OCI-LY1 (cell line): ENCODE data around the gene SYNE2.

Experiments
- H2AFZ ChIP-seq: fragments of 200-600 bp; sonication (generic), shearing (Covaris generic); 2 replicates; pipeline ENCODE4 v1.6.0; 2014; ENCODE audit warnings: antibody characterized with exemption, mild to moderate bottlenecking, low read length
- H3F3A ChIP-seq: fragments of 200-600 bp; sonication (generic), shearing (Covaris generic); 2 replicates; pipeline ENCODE4 v1.6.0; 2014; ENCODE audit warnings: mild to moderate bottlenecking, antibody characterized with exemption, low read length, moderate library complexity; ENCODE audit not compliant: insufficient read depth
- H3K27ac ChIP-seq: fragments of 200-600 bp; sonication (generic); 2 replicates; pipeline ENCODE4 v1.5.1; 2014; ENCODE audit warnings: low read length, mixed run types, mild to moderate bottlenecking, low read depth; ENCODE audit not compliant: poor library complexity, severe bottlenecking
- H3K27me3 ChIP-seq: fragments of 200-600 bp; sonication (generic); 2 replicates; pipeline ENCODE4 v1.6.0; 2014; ENCODE audit warnings: antibody characterized with exemption, mild to moderate bottlenecking, low read length, moderate library complexity; ENCODE audit not compliant: insufficient read depth
- H3K36me3 ChIP-seq: fragments of 200-600 bp; sonication (generic); 2 replicates; pipeline ENCODE4 v1.6.1; 2014; ENCODE audit warnings: mild to moderate bottlenecking, antibody characterized with exemption, low read length, moderate library complexity, mixed read lengths; ENCODE audit not compliant: insufficient read depth
- H3K4me1 ChIP-seq: fragments of 200-600 bp; sonication (generic); 2 replicates; pipeline ENCODE4 v1.5.1; 2014; ENCODE audit warnings: mild to moderate bottlenecking, low read length, moderate library complexity; ENCODE audit not compliant: insufficient read depth, severe bottlenecking
- H3K4me2 ChIP-seq: fragments of 200-600 bp; sonication (generic), shearing (Covaris generic); 2 replicates; pipeline ENCODE4 v1.6.1; 2014; ENCODE audit warnings: low read length
- H3K4me3 ChIP-seq: fragments of 200-600 bp; sonication (generic); 2 replicates; pipeline ENCODE4 v1.5.1; 2014; ENCODE audit warnings: low read length, low read depth, mild to moderate bottlenecking, mixed read lengths; ENCODE audit not compliant: poor library complexity, severe bottlenecking
- H3K79me2 ChIP-seq: fragments of 200-600 bp; shearing (Covaris generic); 2 replicates; pipeline ENCODE4 v1.6.1; 2016; ENCODE audit warnings: mixed run types, low read length, mixed read lengths; ENCODE audit not compliant: insufficient read depth
- H3K9ac ChIP-seq: fragments of 200-600 bp; sonication (generic), shearing (Covaris generic); 2 replicates; pipeline ENCODE4 v1.6.1; 2014; ENCODE audit warnings: mild to moderate bottlenecking, low read length, mixed read lengths
- H3K9me2 ChIP-seq: fragments of 200-600 bp; sonication (generic), shearing (Covaris generic); 2 replicates; pipeline ENCODE4 v1.6.1; 2014; ENCODE audit warnings: low read depth, mild to moderate bottlenecking, low read length, mixed read lengths
- H3K9me3 ChIP-seq: fragments of 200-600 bp; shearing (Covaris generic); 2 replicates; pipeline ENCODE4 v1.6.1; 2014; ENCODE audit warnings: low read length, mixed read lengths
- H4K20me1 ChIP-seq: fragments of 200-600 bp; sonication (generic), shearing (Covaris generic); 2 replicates; pipeline ENCODE4 v1.6.0; 2016; ENCODE audit warnings: mild to moderate bottlenecking, low read length; ENCODE audit not compliant: insufficient read depth
- CTCF ChIP-seq: fragments of 200-600 bp; sonication (generic), shearing (Covaris generic); IDR thresholded peaks from 2 replicates; pipeline ENCODE4 v1.5.1; 2017; ENCODE audit warnings: mild to moderate bottlenecking, antibody characterized with exemption, low read length, moderate library complexity, mixed read lengths
- EZH2 ChIP-seq: fragments of 200-600 bp; sonication (generic), shearing (Covaris generic); IDR thresholded peaks from 2 replicates; pipeline ENCODE4 v1.8.0; 2017; ENCODE audit warnings: borderline replicate concordance, mixed run types, mild to moderate bottlenecking, antibody characterized with exemption, low read length, moderate library complexity, mixed read lengths

SYNE2 gene

GRCh38 chr14:63893701-63894458 lies 41.1 kb downstream of the SYNE2 start:
- H3F3A ChIP-seq: no peaks in the 10 kb centered on the region
- no peak overlapping the region for H3K4me3 ChIP-seq
- H3K9me2 ChIP-seq: no peaks in the 10 kb centered on the region
- no peaks in the 10 kb centered on the region for H3K27me3 ChIP-seq
- H3K4me1 ChIP-seq: peaks cover 34% of the 10 kb centered on the region
- H4K20me1 ChIP-seq: no peaks in the 10 kb centered on the region; the same call in 1 of the 2 replicates
- H2AFZ ChIP-seq: no peak overlapping the region
- H3K36me3 ChIP-seq: no peaks in the 10 kb centered on the region
- H3K9ac ChIP-seq: no peak overlapping the region
- H3K4me2 ChIP-seq: no peak overlapping the region
- TF ChIP-seq CTCF (no peak), EZH2 (no peak)
- peaks cover 73% of the 10 kb centered on the region for H3K79me2 ChIP-seq
- H3K9me3 ChIP-seq: no peaks in the 10 kb centered on the region
- H3K27ac ChIP-seq: no peak overlapping the region

GRCh38 chr14:63895510-63895909 lies 42.7 kb downstream of the SYNE2 start:
- Histone ChIP-seq H3K4me1 (peaks cover 18% of the 10 kb centered on the region), H3K4me3 (no peak overlapping the region), H3K27me3 (no peaks in the 10 kb centered on the region), H3K79me2 (peaks cover 68% of the 10 kb centered on the region), H3K9me3 (no peaks in the 10 kb centered on the region), H4K20me1 (no peaks in the 10 kb centered on the region; the same call in 1 of the 2 replicates), H2AFZ (no peak overlapping the region), H3K9me2 (no peaks in the 10 kb centered on the region), H3K4me2 (no peak overlapping the region), H3K36me3 (no peaks in the 10 kb centered on the region), H3K27ac (no peak overlapping the region), H3K9ac (no peak overlapping the region), H3F3A (no peaks in the 10 kb centered on the region)
- TF ChIP-seq CTCF: no peak
- no peak for TF ChIP-seq EZH2

- Histone ChIP-seq H3K9me2 (no peaks in the 10 kb centered on the region), H3F3A (no peaks in the 10 kb centered on the region), H3K9me3 (no peaks in the 10 kb centered on the region), H3K79me2 (peaks cover 67% of the 10 kb centered on the region), H3K36me3 (no peaks in the 10 kb centered on the region), H2AFZ (no peak overlapping the region), H4K20me1 (no peaks in the 10 kb centered on the region; the same call in 1 of the 2 replicates), H3K4me2 (no peak overlapping the region), H3K27ac (no peak overlapping the region), H3K4me3 (no peak overlapping the region), H3K27me3 (no peaks in the 10 kb centered on the region), H3K4me1 (peaks cover 10% of the 10 kb centered on the region), H3K9ac (no peak overlapping the region)
- TF ChIP-seq EZH2: no peak
- TF ChIP-seq CTCF: no peak
Observed at GRCh38 chr14:63896278-63896720, 43.5 kb downstream of the SYNE2 start.
